HEK293T (cell line): ENCODE measurements around the gene MED12L.
A peak's percentile ranks its signal among the peaks of the same experiment; 100 is the strongest.

Source experiments
- CTCF ChIA-PET: fragments of 350-600 bp; formaldehyde crosslinking; extraction: SDS; loops from one replicate; lab custom pipeline; 2021; ENCODE audit warnings: antibody characterized with exemption, inconsistent platforms; lab: Yijun Ruan, JAX
- POLR2A ChIA-PET: fragments of 350-600 bp; formaldehyde crosslinking; extraction: SDS; loops from one replicate; lab custom pipeline; 2020; ENCODE audit warnings: antibody characterized with exemption, inconsistent platforms; lab: Yijun Ruan, JAX
- DNase-seq: peaks from one replicate; pipeline ENCODE4 v3.0.0; 2012; ENCODE audit warnings: mixed read lengths; ENCODE audit errors: extremely low spot score
- ARNT ChIP-seq: fragments of 450-650 bp; IDR thresholded peaks from 2 replicates; pipeline ENCODE4 v1.6.1; 2017; ENCODE audit warnings: mild to moderate bottlenecking
- BHLHE40 ChIP-seq: fragments of 450-650 bp; IDR thresholded peaks from 2 replicates; pipeline ENCODE4 v1.6.1; 2016; ENCODE audit warnings: mild to moderate bottlenecking, moderate library complexity, borderline replicate concordance
- CTBP1 ChIP-seq: fragments of 450-650 bp; IDR thresholded peaks from 2 replicates; pipeline ENCODE4 v1.6.1; 2016; ENCODE audit warnings: borderline replicate concordance
- ELF4 ChIP-seq: fragments of 450-650 bp; IDR thresholded peaks from 2 replicates; pipeline ENCODE4 v1.6.1; 2017; ENCODE audit warnings: antibody characterized with exemption
- FOXA1 ChIP-seq: fragments of 450-650 bp; IDR thresholded peaks from 2 replicates; pipeline ENCODE4 v1.6.1; 2016; ENCODE audit warnings: mild to moderate bottlenecking
- FOXK2 ChIP-seq: fragments of 450-650 bp; IDR thresholded peaks from 2 replicates; pipeline ENCODE4 v1.6.1; 2016; ENCODE audit warnings: mild to moderate bottlenecking
- FOXM1 ChIP-seq: fragments of 450-650 bp; IDR thresholded peaks from 2 replicates; pipeline ENCODE4 v1.6.1; 2017; ENCODE audit warnings: mild to moderate bottlenecking, borderline replicate concordance
- HDGF ChIP-seq: fragments of 450-650 bp; IDR thresholded peaks from 2 replicates; pipeline ENCODE4 v1.6.1; 2017; ENCODE audit warnings: antibody characterized with exemption, borderline replicate concordance
- L3MBTL2 ChIP-seq: fragments of 450-650 bp; conservative IDR thresholded peaks from 2 replicates; pipeline ENCODE4 v1.6.1; 2016; ENCODE audit warnings: mild to moderate bottlenecking
- LEF1 ChIP-seq: fragments of 450-650 bp; IDR thresholded peaks from 2 replicates; pipeline ENCODE4 v1.6.1; 2017; ENCODE audit warnings: mild to moderate bottlenecking, borderline replicate concordance
- NFRKB ChIP-seq: fragments of 450-650 bp; IDR thresholded peaks from 2 replicates; pipeline ENCODE4 v1.6.1; 2016; ENCODE audit warnings: mild to moderate bottlenecking, moderate library complexity
- SP1 ChIP-seq: fragments of 450-650 bp; IDR thresholded peaks from 2 replicates; pipeline ENCODE4 v1.6.1; 2017
- SUZ12 ChIP-seq: fragments of 450-650 bp; IDR thresholded peaks from 2 replicates; pipeline ENCODE4 v1.6.1; 2016; ENCODE audit warnings: mild to moderate bottlenecking
- TARDBP ChIP-seq: fragments of 450-650 bp; IDR thresholded peaks from 2 replicates; pipeline ENCODE4 v1.6.1; 2016
- ZNF384 ChIP-seq: fragments of 450-650 bp; IDR thresholded peaks from 2 replicates; pipeline ENCODE4 v1.6.1; 2016
- TF ChIP-seq, protein P1 (sequence below): fragments of 450-650 bp; IDR thresholded peaks from 2 replicates; pipeline ENCODE4 v1.6.1; 2016

MED12L gene

DNA sequence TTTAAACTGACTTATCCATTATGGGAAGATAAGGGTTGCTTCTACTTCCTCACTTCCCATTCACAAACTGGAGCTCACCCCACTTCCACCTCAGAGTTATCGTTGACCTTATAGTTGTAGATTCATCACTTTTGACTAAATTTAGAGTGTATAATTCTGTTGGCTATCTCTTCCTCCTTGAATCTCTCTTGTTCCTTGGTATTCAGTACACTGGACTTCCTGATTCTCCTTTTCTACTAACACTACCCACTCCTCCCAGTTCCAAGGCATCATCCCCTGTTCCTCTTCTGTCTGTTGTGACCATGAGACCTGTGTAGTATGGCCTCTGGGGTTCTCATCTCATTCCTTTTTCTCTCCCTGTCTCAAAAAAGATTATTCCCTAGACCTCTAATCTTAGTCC is 237.0 kb downstream of the MED12L start:
- POLR2A ChIA-PET: no interaction called here

DNA sequence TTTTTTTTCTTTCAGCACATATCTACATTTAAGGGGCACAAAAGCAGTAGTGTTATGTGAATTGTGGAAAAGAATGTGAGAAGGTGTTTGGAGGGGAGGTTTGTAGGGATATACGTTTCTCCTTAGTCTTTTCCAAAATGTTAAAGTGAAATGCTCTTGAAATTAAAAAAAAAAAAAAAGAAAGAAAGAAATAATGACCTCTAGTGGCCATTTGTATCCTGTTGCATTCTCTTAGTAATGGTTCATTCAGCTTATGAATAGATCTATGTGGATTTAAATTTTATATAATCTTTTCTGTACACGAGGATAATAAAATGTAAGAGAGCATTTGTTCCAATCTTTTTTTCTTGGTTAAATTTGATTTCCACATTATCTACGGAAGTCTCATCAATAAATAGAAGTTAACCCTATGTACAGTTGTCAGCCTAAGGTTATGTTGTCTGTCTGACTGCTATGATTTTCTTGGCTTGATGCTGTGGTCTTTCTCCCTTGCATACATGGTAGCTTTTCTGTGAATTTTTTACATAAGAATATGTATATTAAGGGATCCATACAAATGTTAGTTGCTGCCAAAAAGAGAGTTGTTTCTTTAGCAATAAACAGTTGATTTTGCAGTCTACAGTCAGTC is 242.2 kb downstream of the MED12L start:
- no peak for TF ChIP-seq HDGF
- no peak for TF ChIP-seq FOXA1
- no peak for TF ChIP-seq LEF1
- no peak for TF ChIP-seq L3MBTL2
- no peak for TF ChIP-seq BHLHE40
- peak; percentile 97 for TF ChIP-seq ZNF384
- TF ChIP-seq, protein P1, sequence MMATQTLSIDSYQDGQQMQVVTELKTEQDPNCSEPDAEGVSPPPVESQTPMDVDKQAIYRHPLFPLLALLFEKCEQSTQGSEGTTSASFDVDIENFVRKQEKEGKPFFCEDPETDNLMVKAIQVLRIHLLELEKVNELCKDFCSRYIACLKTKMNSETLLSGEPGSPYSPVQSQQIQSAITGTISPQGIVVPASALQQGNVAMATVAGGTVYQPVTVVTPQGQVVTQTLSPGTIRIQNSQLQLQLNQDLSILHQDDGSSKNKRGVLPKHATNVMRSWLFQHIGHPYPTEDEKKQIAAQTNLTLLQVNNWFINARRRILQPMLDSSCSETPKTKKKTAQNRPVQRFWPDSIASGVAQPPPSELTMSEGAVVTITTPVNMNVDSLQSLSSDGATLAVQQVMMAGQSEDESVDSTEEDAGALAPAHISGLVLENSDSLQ: no peak
- no peak for TF ChIP-seq SUZ12

More for the DNA sequence above, 237.0 kb downstream of the MED12L start:
- no peak for DNase-seq
- CTCF ChIA-PET: no interaction called here
- TF ChIP-seq NFRKB (no peak), FOXK2 (no peak), TARDBP (no peak), L3MBTL2 (no peak), ARNT (no peak), ZNF384 (no peak), HDGF (no peak), SP1 (no peak), CTBP1 (no peak), FOXA1 (no peak), FOXM1 (no peak), LEF1 (no peak), ELF4 (no peak), BHLHE40 (no peak), SUZ12 (no peak)
- TF ChIP-seq, protein P1: no peak

DNA sequence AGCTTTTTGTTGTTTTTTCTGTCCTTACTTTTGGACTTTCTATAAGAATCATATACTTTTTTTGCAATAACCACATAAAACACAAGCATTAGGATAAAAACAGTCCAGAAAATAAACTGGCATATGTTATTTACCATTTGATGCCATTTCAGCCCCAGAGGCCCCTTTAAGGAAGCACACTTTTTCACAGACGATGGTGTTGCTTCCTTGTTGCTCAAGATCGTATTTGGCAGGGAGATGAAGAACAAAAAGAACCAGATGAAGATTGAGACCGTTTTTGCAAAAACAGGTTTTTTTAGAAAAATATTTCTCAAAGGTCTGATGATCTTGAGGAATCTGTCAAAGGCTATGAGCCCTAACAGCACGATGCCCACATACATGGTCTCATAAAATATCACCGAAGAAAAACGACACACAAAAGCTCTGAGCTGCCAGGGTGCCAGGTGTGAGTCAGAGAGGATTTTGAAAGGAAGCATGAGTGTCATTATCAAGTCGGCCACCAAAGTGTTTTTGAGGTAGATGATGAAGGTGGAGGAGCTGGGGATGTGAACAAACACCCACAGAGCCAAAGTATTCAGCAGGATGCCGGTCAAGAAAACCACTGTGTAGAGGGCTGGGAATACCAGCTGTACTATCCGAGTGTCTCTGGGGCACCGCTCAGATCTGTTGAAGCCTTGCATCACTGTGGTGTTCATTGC is 243.0 kb downstream of the MED12L start:
- ChIA-PET POLR2A (no interaction called here), CTCF (no interaction called here)
- DNase-seq: no peak
- TF ChIP-seq, protein P1: no peak
- TF ChIP-seq LEF1 (no peak), SP1 (no peak), L3MBTL2 (no peak), TARDBP (no peak), CTBP1 (no peak), FOXM1 (no peak), FOXK2 (no peak)

More for the DNA sequence above, 242.2 kb downstream of the MED12L start:
- ChIA-PET POLR2A (no interaction called here), CTCF (interaction anchor here (0.6 to 0.7 kb wide), 3 partner anchors 70 to 514 kb away, joined by 4 to 5 read pairs (median 5); no protein-coding TSS in a partner anchor)
- peak; percentile 20 for DNase-seq

DNA sequence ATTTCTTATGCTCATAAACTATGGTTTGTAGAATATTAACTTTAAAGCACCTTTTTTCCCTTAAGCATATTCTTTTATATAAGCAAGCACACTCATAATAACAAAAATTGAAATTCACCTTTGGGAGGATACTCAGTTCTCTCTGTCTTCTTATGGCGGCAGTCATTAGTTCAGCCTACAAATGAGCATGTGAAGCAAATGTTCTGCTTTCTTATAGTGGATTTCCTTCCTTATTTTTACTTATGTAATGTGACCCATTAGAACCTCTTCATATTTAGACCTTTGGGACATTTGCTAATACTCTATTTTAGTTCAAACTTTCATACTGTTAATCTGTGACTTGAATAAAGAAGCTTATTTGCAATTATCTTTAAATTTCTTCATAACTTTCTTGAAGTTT is 243.9 kb downstream of the MED12L start, which contains the start of gene P2RY13:
Gene P2RY13, minus strand, starts transcription at position 187 of the 400 bp plus-strand sequence. Its CDS starts 21 bp downstream, at position 166.
- ChIA-PET POLR2A (no interaction called here), CTCF (no interaction called here)
- no peak for TF ChIP-seq ARNT
- no peak for TF ChIP-seq L3MBTL2
- DNase-seq: no peak

DNA sequence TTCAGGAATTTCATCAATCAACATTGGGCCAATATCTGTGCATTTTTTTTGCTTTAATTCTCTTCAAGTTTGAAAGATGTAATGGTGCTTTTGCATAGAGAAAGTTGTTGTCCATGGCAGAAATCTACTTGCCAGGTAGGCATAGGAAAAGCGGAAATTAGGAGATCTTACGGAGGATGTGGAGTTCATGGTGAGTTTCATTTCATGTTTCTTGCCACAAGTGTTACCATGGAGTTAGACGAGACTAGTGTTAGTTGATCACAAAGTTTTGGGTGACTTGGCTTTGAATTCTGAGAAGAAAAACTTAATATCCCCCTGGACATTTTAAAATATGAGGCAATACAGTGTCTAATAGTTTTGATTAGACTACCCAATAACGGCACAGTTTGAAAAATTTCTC is 244.9 kb downstream of the MED12L start:
- ChIA-PET POLR2A (no interaction called here), CTCF (no interaction called here)
- DNase-seq: no peak
- TF ChIP-seq TARDBP (no peak), LEF1 (no peak), FOXA1 (no peak), SUZ12 (no peak), ARNT (no peak), CTBP1 (no peak), FOXK2 (no peak), HDGF (no peak), FOXM1 (no peak), ZNF384 (no peak), ELF4 (no peak), NFRKB (no peak), BHLHE40 (no peak), L3MBTL2 (no peak), SP1 (no peak)
- TF ChIP-seq, protein P1: no peak
